ENCODE data around the gene ADGRL4.

- TF ChIP-seq CTCF (IDR thresholded peaks at IDR 0.05 in 2 of 3, conservative IDR thresholded peaks at IDR 0.05 in 1 of 3; ENCODE audit: insufficient read depth in 2 of 3, low read depth in 1 of 3, low read length in 3 of 3) = no peak
- TF ChIP-seq POLR2A (conservative IDR thresholded peaks at IDR 0.05) = no peak
- no peak for TF ChIP-seq GABPA (tag; conservative IDR thresholded peaks at IDR 0.05; ENCODE audit: low read depth)
- TF ChIP-seq CHCHD3 (CRISPR knock-in tag; IDR thresholded peaks at IDR 0.05) = no peak
- TF ChIP-seq CEBPB (tag; IDR thresholded peaks at IDR 0.05) = no peak
- TF ChIP-seq ARHGAP35 (IDR thresholded peaks at IDR 0.05; ENCODE audit: partially characterized antibody) = no peak
- no peak for TF ChIP-seq HSF4 (CRISPR knock-in tag; IDR thresholded peaks at IDR 0.05; ENCODE audit: borderline replicate concordance)
- no peak for TF ChIP-seq EZH2 (IDR thresholded peaks at IDR 0.05; ENCODE audit: borderline replicate concordance, low read depth, low read length)
Observed at GRCh38 chr1:78887458-78887857, 119.1 kb downstream of the ADGRL4 start.
